Ishikawa (cell line): ENCODE data around the gene GHSR.

Experiments
- EGR1 ChIP-seq: IDR thresholded peaks from 2 replicates; pipeline ENCODE4 v1.6.1; 2012
- EP300 ChIP-seq: IDR thresholded peaks from 2 replicates; pipeline ENCODE4 v1.6.1; 2012; ENCODE audit warnings: borderline replicate concordance
- TF ChIP-seq, protein P1 (sequence below): IDR thresholded peaks from 2 replicates; pipeline ENCODE4 v1.6.1; 2012

DNA sequence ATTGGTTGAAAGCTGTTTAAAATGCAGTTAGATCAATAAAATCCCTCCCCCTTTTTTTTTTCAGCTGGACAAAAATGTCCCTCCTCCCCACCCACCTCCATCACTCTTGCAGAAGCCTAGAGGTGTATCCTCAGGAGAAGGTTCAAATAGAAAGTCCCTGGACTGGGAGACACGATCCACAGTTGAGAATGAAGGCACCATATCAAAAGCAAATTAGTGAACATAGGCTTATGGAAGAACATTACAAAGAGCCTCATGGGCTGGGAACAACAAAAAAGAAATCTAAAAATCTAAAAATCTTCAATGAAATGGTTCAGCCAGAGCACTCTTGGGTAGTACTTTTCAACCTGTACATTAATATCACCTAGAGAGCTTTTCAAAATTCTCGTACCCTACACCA, 46.2 kb downstream of the GHSR start:
- TF ChIP-seq EP300, result no peak
- no peak for TF ChIP-seq EGR1
- TF ChIP-seq, protein P1, sequence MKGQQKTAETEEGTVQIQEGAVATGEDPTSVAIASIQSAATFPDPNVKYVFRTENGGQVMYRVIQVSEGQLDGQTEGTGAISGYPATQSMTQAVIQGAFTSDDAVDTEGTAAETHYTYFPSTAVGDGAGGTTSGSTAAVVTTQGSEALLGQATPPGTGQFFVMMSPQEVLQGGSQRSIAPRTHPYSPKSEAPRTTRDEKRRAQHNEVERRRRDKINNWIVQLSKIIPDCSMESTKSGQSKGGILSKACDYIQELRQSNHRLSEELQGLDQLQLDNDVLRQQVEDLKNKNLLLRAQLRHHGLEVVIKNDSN, result no peak
